Measurements from ENCODE around the gene OR10A3. TPM values are rescaled to one million over a fixed set of nuclear protein-coding genes. Genes with fewer than 3 reads are reported as not detected.

OR10A3 gene
- polyA plus RNA-seq, 1 donor (not counting 4 experiments of a cell fraction or from before 2014, with no cell fraction given): 0.04 TPM

GRCh38 chr11:7924536-7924935 is 17.0 kb downstream of the OR10A3 start:
- no peak overlapping the region for H3K9ac ChIP-seq (ENCODE audit: control insufficient read depth, extremely low read depth, insufficient read depth, low read length)
- dilution Hi-C loops (cut with MboI; ENCODE audit: extremely low pct_ligation_motif_present, low sequenced_read_pairs): no loop called here
- H3K4me2 ChIP-seq (ENCODE audit: control insufficient read depth, extremely low read depth, insufficient read depth, low read depth, low read length): no peak overlapping the region
- H2AFZ ChIP-seq (ENCODE audit: control insufficient read depth, low read length): no peak overlapping the region
- no peaks in the 10 kb centered on the region for H3K36me3 ChIP-seq (ENCODE audit: control insufficient read depth in 2 of 2, extremely low read depth in 1 of 2, insufficient read depth in 2 of 2, low read length in 2 of 2)
- no peaks in the 10 kb centered on the region for H3K9me3 ChIP-seq (ENCODE audit: control insufficient read depth, low read depth, low read length)
- no peak for TF ChIP-seq CTCF (optimal IDR thresholded peaks at IDR 0.05 in 1 of 3, IDR thresholded peaks at IDR 0.05 in 1 of 3, conservative IDR thresholded peaks at IDR 0.05 in 1 of 3; ENCODE audit: extremely low read depth in 1 of 3, insufficient read depth in 2 of 3, low read length in 3 of 3)
- no peak for TF ChIP-seq EZH2 (IDR thresholded peaks at IDR 0.05; ENCODE audit: low read length)
- H3K4me1 ChIP-seq (ENCODE audit: control insufficient read depth, extremely low read depth, insufficient read depth, low read length): no peaks in the 10 kb centered on the region
- H3K9me1 ChIP-seq (ENCODE audit: control insufficient read depth, extremely low read depth, insufficient read depth, low read length): no peaks in the 10 kb centered on the region
- H3K79me2 ChIP-seq (ENCODE audit: control insufficient read depth, insufficient read depth, low read length): no peaks in the 10 kb centered on the region
- no peak overlapping the region for H3K27ac ChIP-seq (ENCODE audit: control insufficient read depth, insufficient read depth, low read length)
- DNase-seq (ENCODE audit: low read depth, low spot score) (no peak), FAIRE-seq (no peak)
- no peak overlapping the region for H3K4me3 ChIP-seq (ENCODE audit: control insufficient read depth in 2 of 3, extremely low read depth in 1 of 3, insufficient read depth in 2 of 3, low read depth in 1 of 3, low read length in 3 of 3)
- H4K20me1 ChIP-seq (ENCODE audit: control insufficient read depth, extremely low read depth, insufficient read depth, low read length): no peaks in the 10 kb centered on the region
- H3K27me3 ChIP-seq (ENCODE audit: control insufficient read depth, extremely low read depth, insufficient read depth, low read length): no peaks in the 10 kb centered on the region

GRCh38 chr11:7918141-7918540 is 23.4 kb downstream of the OR10A3 start:
- H3K27ac ChIP-seq (ENCODE audit: control insufficient read depth, insufficient read depth, low read length): no peak overlapping the region
- H2AFZ ChIP-seq (ENCODE audit: control insufficient read depth, low read length): peak overlapping the region; percentile 30
- no peak overlapping the region for H3K4me3 ChIP-seq (ENCODE audit: control insufficient read depth in 2 of 3, extremely low read depth in 1 of 3, insufficient read depth in 2 of 3, low read depth in 1 of 3, low read length in 3 of 3)
- peak overlapping the region; percentile 16 for H3K4me2 ChIP-seq (ENCODE audit: control insufficient read depth, extremely low read depth, insufficient read depth, low read depth, low read length)
- no peak overlapping the region for H3K9ac ChIP-seq (ENCODE audit: control insufficient read depth, extremely low read depth, insufficient read depth, low read length)
- no peaks in the 10 kb centered on the region for H3K9me1 ChIP-seq (ENCODE audit: control insufficient read depth, extremely low read depth, insufficient read depth, low read length)
- H3K36me3 ChIP-seq (ENCODE audit: control insufficient read depth in 2 of 2, extremely low read depth in 1 of 2, insufficient read depth in 2 of 2, low read length in 2 of 2): no peaks in the 10 kb centered on the region
- dilution Hi-C loops (cut with MboI; ENCODE audit: extremely low pct_ligation_motif_present, low sequenced_read_pairs): no loop called here
- H4K20me1 ChIP-seq (ENCODE audit: control insufficient read depth, extremely low read depth, insufficient read depth, low read length): no peaks in the 10 kb centered on the region
- no peaks in the 10 kb centered on the region for H3K27me3 ChIP-seq (ENCODE audit: control insufficient read depth, extremely low read depth, insufficient read depth, low read length)
- DNase-seq (ENCODE audit: low read depth, low spot score) (no peak), FAIRE-seq (no peak)
- H3K79me2 ChIP-seq (ENCODE audit: control insufficient read depth, insufficient read depth, low read length): no peaks in the 10 kb centered on the region
- H3K9me3 ChIP-seq (ENCODE audit: control insufficient read depth, low read depth, low read length): no peaks in the 10 kb centered on the region
- TF ChIP-seq CTCF (optimal IDR thresholded peaks at IDR 0.05 in 1 of 3, IDR thresholded peaks at IDR 0.05 in 1 of 3, conservative IDR thresholded peaks at IDR 0.05 in 1 of 3; ENCODE audit: extremely low read depth in 1 of 3, insufficient read depth in 2 of 3, low read length in 3 of 3) (no peak), EZH2 (IDR thresholded peaks at IDR 0.05; ENCODE audit: low read length) (no peak)
- peaks cover 2% of the 10 kb centered on the region for H3K4me1 ChIP-seq (ENCODE audit: control insufficient read depth, extremely low read depth, insufficient read depth, low read length)
